GM12878 (cell line): ENCODE measurements around the gene PPP4R4. TPM values are rescaled to one million over a fixed set of nuclear protein-coding genes. Genes with fewer than 3 reads are reported as not detected.

Experiments used
- ATAC-seq: fragments of 200-7000 bp; cut with Tn5 transposase; 3 replicates; pipeline ENCODE4 v1.9.1; 2020; ENCODE audit warnings: mild to moderate bottlenecking, moderate library complexity
- BruUV-seq: library from RNA; stranded (reverse); fragments of 400-500 nt; replicated peaks from 2 replicates; lab custom pipeline; 2021; lab: Mats Ljungman, UMichigan
- CTCF ChIA-PET: fragments of 300-600 bp; sonication (Branson Sonifier 250); formaldehyde crosslinking; extraction: SDS; loops from one replicate; lab custom pipeline; 2021; ENCODE audit warnings: inconsistent platforms; lab: Yijun Ruan, JAX
- POLR2A ChIA-PET: fragments of 350-600 bp; formaldehyde crosslinking; extraction: SDS; loops from one replicate; lab custom pipeline; 2021; ENCODE audit warnings: inconsistent platforms; lab: Charles Lee
- RAD21 ChIA-PET: fragments of 300-600 bp; sonication (Branson Sonifier 250); formaldehyde crosslinking; loops from one replicate; lab custom pipeline; 2023; ENCODE audit warnings: antibody characterized with exemption; ENCODE audit not compliant: unreplicated experiment; lab: Charles Lee
- SMC1A ChIA-PET: fragments of 300-600 bp; sonication (Branson Sonifier 250); formaldehyde crosslinking; loops from one replicate; lab custom pipeline; 2023; ENCODE audit not compliant: unreplicated experiment, uncharacterized antibody; lab: Charles Lee
- DNase-seq: peaks from one replicate; pipeline ENCODE4 v3.0.0-alpha.2; 2011; ENCODE audit warnings: low read depth, low spot score
- FAIRE-seq: peaks from 3 replicates; lab custom pipeline; 2011; peaks lifted over from hg19 to GRCh38; lab: Jason Lieb, UNC
- H2AFZ ChIP-seq: 2 replicates; pipeline ENCODE4 v1.6.0; 2011; ENCODE audit warnings: low read depth, low read length, control low read depth; ENCODE audit not compliant: control insufficient read depth
- H3K27ac ChIP-seq: 2 replicates; pipeline ENCODE4 v1.5.1; 2011; ENCODE audit warnings: control low read depth; ENCODE audit not compliant: control insufficient read depth, insufficient read depth
- H3K27me3 ChIP-seq, 2 experiments: replicated peaks in 1 of 2; 2 replicates each; pipeline versions ENCODE4 v1.6.0 to v1.6.1; 2011; ENCODE audit warnings: low read length in 1 of 2; ENCODE audit not compliant: control insufficient read depth in 2 of 2, insufficient read depth in 2 of 2
- H3K36me3 ChIP-seq, 2 experiments: 2 replicates each; pipeline ENCODE4 v1.5.1; 2011; ENCODE audit warnings: low read length in 1 of 2; ENCODE audit not compliant: control insufficient read depth in 2 of 2, insufficient read depth in 2 of 2
- H3K4me1 ChIP-seq: 2 replicates; pipeline ENCODE4 v1.6.1; 2011; ENCODE audit warnings: mild to moderate bottlenecking, low read length, moderate library complexity, mixed read lengths; ENCODE audit not compliant: control insufficient read depth, insufficient read depth
- H3K4me2 ChIP-seq: 2 replicates; pipeline ENCODE4 v1.6.0; 2011; ENCODE audit warnings: control low read depth; ENCODE audit not compliant: control insufficient read depth, insufficient read depth
- H3K4me3 ChIP-seq: fragments of 200-600 bp; sonication (generic); 2 replicates; pipeline ENCODE4 v1.5.1; 2016
- H3K79me2 ChIP-seq: 2 replicates; pipeline ENCODE4 v1.6.0; 2011; ENCODE audit warnings: low read length; ENCODE audit not compliant: control insufficient read depth, insufficient read depth
- H3K9ac ChIP-seq: 2 replicates; pipeline ENCODE4 v1.8.0; 2011; ENCODE audit warnings: low read length, control low read depth, mixed read lengths; ENCODE audit not compliant: control insufficient read depth, insufficient read depth
- H3K9me3 ChIP-seq: replicated peaks from 3 replicates; pipeline ENCODE4 v1.5.1; 2011; ENCODE audit warnings: mild to moderate bottlenecking, low read length; ENCODE audit not compliant: control insufficient read depth, insufficient read depth
- H4K20me1 ChIP-seq: 2 replicates; pipeline ENCODE4 v1.6.0; 2011; ENCODE audit not compliant: control insufficient read depth, insufficient read depth
- CHD2 ChIP-seq: IDR thresholded peaks from 2 replicates; pipeline ENCODE4 v1.6.1; 2011; ENCODE audit warnings: low read depth, low read length, improper control_type of control experiment, borderline replicate concordance
- FOS ChIP-seq: IDR thresholded peaks from 3 replicates; pipeline ENCODE4 v1.6.1; 2011; ENCODE audit warnings: borderline replicate concordance; ENCODE audit not compliant: insufficient read length; ENCODE audit errors: extremely low read depth
- HDAC2 ChIP-seq: fragments of 200-600 bp; sonication (generic); IDR thresholded peaks from 2 replicates; pipeline ENCODE4 v1.6.1; 2017
- JUNB ChIP-seq: IDR thresholded peaks from 2 replicates; pipeline ENCODE4 v1.6.1; 2016; ENCODE audit warnings: antibody characterized with exemption, mild to moderate bottlenecking
- KDM1A ChIP-seq: fragments of 200-600 bp; sonication (generic); IDR thresholded peaks from 2 replicates; pipeline ENCODE4 v1.6.1; 2016; ENCODE audit warnings: borderline replicate concordance
- MYC ChIP-seq: IDR thresholded peaks from 2 replicates; pipeline ENCODE4 v1.6.1; 2011; ENCODE audit warnings: mild to moderate bottlenecking, low read length, moderate library complexity, inconsistent platforms; ENCODE audit not compliant: insufficient read depth, insufficient replicate concordance, insufficient read length, severe bottlenecking
- SMAD5 ChIP-seq: IDR thresholded peaks from 2 replicates; pipeline ENCODE4 v1.6.1; 2016; ENCODE audit warnings: antibody characterized with exemption, low read depth
- WGBS: methylation state at CpG from one replicate; pipeline ENCODE4 v1.1.6; 2016; ENCODE audit warnings: low lambda C conversion rate; ENCODE audit not compliant: insufficient replicate concordance, insufficient coverage; ENCODE audit errors: missing lambda C conversion rate; 5-methylcytosine and 5-hydroxymethylcytosine counted together
- in situ Hi-C: fragments of 300-500 bp; cut with MboI; formaldehyde crosslinking; loops from 9 replicates; pipeline ENCODE4 v1.14.3; 2018; ENCODE audit warnings: mixed read lengths
- intact Hi-C: fragments of 100-400 bp; cut with micrococcal nuclease; formaldehyde crosslinking; loops from one replicate; pipeline ENCODE4 v1.14.2; 2022; ENCODE audit not compliant: unreplicated experiment
- polyA plus RNA-seq, 11 experiments: library from polyadenylated mRNA; depleted of rRNA in 4 of 11; unstranded in 6 of 11; stranded (reverse) in 5 of 11; fragments of >200 nt; fragmentation: Nextera tagmentation in 4 of 11; fragmentation: Illumina TruSeq in 1 of 11; extraction: Ambion mirVana in 4 of 11; extraction: Trizol in 1 of 11; gene quantifications; 1 replicate in 1 of 11; 2 replicates in 10 of 11; pipeline versions ENCODE4 v1.2.1 to v1.2.3, GENCODE V29; 2011 to 2016; ENCODE audit warnings: inconsistent platforms in 2 of 11, missing spikeins in 2 of 11, low read depth in 1 of 11
- total RNA-seq, 4 experiments: library from RNA; depleted of rRNA in 3 of 4; stranded (reverse); fragments of >200 nt in 3 of 4; fragmentation: Illumina TruSeq in 1 of 4; extraction: Trizol in 1 of 4; gene quantifications; 2 replicates each; pipeline versions ENCODE4 v1.2.1 to v1.2.3, GENCODE V29; 2013 to 2021
- TF ChIP-seq, protein P1 (sequence below): fragments of 150-350 bp; IDR thresholded peaks from 2 replicates; pipeline ENCODE4 v1.6.1; 2016; ENCODE audit warnings: low read depth, low read length

Gene PPP4R4
- total and polyA plus RNA-seq, 10 of the 15 experiments (the other 5 are each of a cell fraction or from before 2014, with no cell fraction given): 0.01 to 0.13 (median 0.08) TPM; not detected in 4

DNA sequence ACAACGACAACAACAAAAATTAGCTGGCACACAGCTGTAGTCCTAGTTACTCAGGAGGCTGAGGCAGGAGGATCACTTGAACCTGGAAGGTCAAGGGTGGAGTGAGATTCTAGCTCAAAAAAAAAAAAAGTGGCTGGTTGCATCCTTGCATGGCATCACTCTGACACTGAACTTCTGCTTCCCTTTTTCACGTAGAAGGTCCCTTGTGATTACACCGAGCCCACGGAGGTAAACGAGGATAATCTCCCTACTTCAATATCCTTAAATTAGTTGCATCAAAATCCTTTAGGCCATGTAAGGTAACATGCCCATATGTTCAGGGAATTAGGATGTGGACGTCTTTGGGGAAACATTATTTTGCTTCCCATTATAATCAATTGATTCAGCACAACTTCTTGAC is 4.0 kb upstream of the PPP4R4 start:
- no peaks in the 10 kb centered on the region; the same call in 2 of the 3 replicates for H3K9me3 ChIP-seq
- peaks cover 2 to 8% of the 10 kb centered on the region in 2 experiments; a peak in 3 of 4 replicates for H3K27me3 ChIP-seq
- ChIA-PET CTCF (interaction anchor here (0.6 to 4.4 kb wide), 6 partner anchors 10 to 370 kb away, joined by 3 to 21 read pairs (median 5); partner anchors contain the start of genes DDX24 and IFI27L1), RAD21 (no interaction called here), POLR2A (no interaction called here), SMC1A (interaction anchor here (0.7 to 2.7 kb wide), 5 partner anchors 8 to 385 kb away, joined by 3 to 13 read pairs (median 4); no protein-coding TSS in a partner anchor)
- ATAC-seq: no peak
- FAIRE-seq: no peak
- H3K4me3 ChIP-seq: no peak overlapping the region
- H3K27ac ChIP-seq: no peak overlapping the region
- no TSS peak for BruUV-seq
- no peaks in the 10 kb centered on the region for H3K36me3 ChIP-seq
- no peak overlapping the region for H2AFZ ChIP-seq
- H3K9ac ChIP-seq: no peak overlapping the region
- intact Hi-C loops (no loop called here), in situ Hi-C loops (no loop called here)
- H3K4me1 ChIP-seq: no peaks in the 10 kb centered on the region; the same call in 1 of the 2 replicates
- H4K20me1 ChIP-seq: no peaks in the 10 kb centered on the region
- H3K4me2 ChIP-seq: no peak overlapping the region
- WGBS: 14% methylated on average over 6 of the region's 6 CpGs
- H3K79me2 ChIP-seq: no peaks in the 10 kb centered on the region
- DNase-seq: no peak
- no peak for TF ChIP-seq HDAC2
- no peak for TF ChIP-seq SMAD5
- TF ChIP-seq JUNB: no peak
- no peak for TF ChIP-seq CHD2

DNA sequence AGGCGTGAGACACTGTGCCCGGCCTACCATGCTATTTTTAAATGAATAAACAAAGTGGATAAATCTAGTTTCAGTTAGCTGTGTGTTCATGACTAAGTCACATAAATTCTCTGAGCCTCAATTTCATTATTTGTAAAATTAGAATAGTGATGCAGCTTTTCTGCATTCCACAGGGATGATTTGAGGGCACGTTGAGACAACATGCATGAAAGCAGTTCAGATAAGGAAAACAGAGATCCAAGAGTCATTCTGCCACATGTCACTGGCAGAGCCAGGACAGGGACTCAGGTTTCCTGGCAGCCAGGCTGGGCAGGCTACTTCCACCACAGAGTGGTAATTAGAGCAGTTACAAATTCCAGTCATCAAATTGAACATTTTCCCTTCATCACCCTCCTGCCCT is 2.9 kb upstream of the PPP4R4 start:
- BruUV-seq: no TSS peak
- in situ Hi-C loops: no loop called here
- no peak overlapping the region for H3K4me3 ChIP-seq

More for the DNA sequence above, 2.9 kb upstream of the PPP4R4 start:
- intact Hi-C loops: no loop called here
- FAIRE-seq (no peak), DNase-seq (no peak), ATAC-seq (no peak)
- RAD21 ChIA-PET: no interaction called here
- no peak overlapping the region for H3K4me2 ChIP-seq
- H4K20me1 ChIP-seq: no peaks in the 10 kb centered on the region
- H3K9me3 ChIP-seq: no peaks in the 10 kb centered on the region; the same call in 2 of the 3 replicates
- H3K27ac ChIP-seq: no peak overlapping the region
- 3% methylated on average over 3 of the region's 3 CpGs for WGBS
- no peak overlapping the region for H3K9ac ChIP-seq
- H2AFZ ChIP-seq: no peak overlapping the region
- no peaks in the 10 kb centered on the region for H3K79me2 ChIP-seq
- H3K36me3 ChIP-seq: no peaks in the 10 kb centered on the region
- POLR2A ChIA-PET: no interaction called here
- SMC1A ChIA-PET: interaction anchor here (1.8 to 2.7 kb wide), 2 partner anchors 9 to 231 kb away, joined by 4 to 13 read pairs; no protein-coding TSS in a partner anchor
- peaks cover 0 to 19% of the 10 kb centered on the region in 2 experiments; a peak in 2 of 4 replicates for H3K27me3 ChIP-seq
- no peaks in the 10 kb centered on the region; the same call in 1 of the 2 replicates for H3K4me1 ChIP-seq
- CTCF ChIA-PET: interaction anchor here (0.8 to 4.4 kb wide), 4 partner anchors 9 to 90 kb away, joined by 3 to 21 read pairs (median 4); partner anchors contain the start of genes DDX24 and IFI27L1
- TF ChIP-seq, protein P1, sequence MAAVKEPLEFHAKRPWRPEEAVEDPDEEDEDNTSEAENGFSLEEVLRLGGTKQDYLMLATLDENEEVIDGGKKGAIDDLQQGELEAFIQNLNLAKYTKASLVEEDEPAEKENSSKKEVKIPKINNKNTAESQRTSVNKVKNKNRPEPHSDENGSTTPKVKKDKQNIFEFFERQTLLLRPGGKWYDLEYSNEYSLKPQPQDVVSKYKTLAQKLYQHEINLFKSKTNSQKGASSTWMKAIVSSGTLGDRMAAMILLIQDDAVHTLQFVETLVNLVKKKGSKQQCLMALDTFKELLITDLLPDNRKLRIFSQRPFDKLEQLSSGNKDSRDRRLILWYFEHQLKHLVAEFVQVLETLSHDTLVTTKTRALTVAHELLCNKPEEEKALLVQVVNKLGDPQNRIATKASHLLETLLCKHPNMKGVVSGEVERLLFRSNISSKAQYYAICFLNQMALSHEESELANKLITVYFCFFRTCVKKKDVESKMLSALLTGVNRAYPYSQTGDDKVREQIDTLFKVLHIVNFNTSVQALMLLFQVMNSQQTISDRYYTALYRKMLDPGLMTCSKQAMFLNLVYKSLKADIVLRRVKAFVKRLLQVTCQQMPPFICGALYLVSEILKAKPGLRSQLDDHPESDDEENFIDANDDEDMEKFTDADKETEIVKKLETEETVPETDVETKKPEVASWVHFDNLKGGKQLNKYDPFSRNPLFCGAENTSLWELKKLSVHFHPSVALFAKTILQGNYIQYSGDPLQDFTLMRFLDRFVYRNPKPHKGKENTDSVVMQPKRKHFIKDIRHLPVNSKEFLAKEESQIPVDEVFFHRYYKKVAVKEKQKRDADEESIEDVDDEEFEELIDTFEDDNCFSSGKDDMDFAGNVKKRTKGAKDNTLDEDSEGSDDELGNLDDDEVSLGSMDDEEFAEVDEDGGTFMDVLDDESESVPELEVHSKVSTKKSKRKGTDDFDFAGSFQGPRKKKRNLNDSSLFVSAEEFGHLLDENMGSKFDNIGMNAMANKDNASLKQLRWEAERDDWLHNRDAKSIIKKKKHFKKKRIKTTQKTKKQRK: no peak
- TF ChIP-seq FOS (no peak), KDM1A (no peak), MYC (no peak)
